ENCODE results near the gene FHIT.

Gene FHIT

GRCh38 chr3:60523536-60523935, 727.7 kb downstream of the FHIT start:
- DNase-seq: no peak

DNA sequence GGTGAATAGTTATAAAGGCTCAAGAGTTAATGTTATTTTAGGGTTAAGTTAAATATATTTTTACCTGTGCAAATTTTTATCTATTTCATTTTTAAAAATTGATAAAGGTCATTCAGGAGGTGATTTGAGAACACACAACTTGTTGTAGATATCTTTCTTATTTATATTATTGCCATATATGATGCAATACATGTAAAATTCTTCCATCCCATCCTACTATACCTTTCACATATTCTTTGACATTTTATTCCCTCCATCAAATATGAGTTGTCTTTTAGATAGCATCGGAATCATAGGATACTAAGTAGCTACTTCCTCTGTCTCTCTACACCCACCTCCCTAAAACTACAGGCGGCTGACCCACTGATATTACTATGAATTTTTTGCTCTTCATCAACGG, 734.1 kb downstream of the FHIT start:
- DNase-seq: no peak

- DNase-seq: no peak
These were observed 736.4 kb downstream of the FHIT start for GRCh38 chr3:60514866-60515265.

DNA sequence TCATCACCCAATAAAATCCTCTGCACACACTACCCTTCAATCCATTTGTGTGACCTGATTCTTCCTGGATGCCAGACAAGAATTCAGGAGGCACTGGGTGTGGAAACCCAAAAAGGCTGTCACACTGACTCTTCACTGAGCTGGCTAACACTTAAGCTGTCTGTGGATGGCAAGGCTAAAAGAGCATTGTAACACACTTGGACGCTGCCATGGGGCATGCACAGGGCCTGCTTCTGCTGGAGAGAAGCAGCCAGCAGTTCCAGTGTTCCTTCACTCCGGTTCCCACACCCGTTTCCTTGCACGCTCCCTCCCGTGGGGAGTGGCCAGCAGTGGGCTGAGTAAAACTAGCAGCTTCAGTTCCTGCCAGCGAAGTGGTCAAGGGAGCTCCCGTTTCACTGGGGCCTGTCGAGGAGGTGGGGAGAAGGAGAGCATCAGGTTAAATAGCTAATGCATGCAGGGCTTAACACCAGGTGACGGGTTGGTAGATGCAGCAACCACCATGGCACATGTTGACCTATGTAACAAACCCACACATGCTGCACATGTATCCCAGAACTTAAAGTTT, 737.1 kb downstream of the FHIT start:
- no peak for DNase-seq

- DNase-seq: no peak
These were observed 738.0 kb downstream of the FHIT start for GRCh38 chr3:60513241-60513640.

DNA sequence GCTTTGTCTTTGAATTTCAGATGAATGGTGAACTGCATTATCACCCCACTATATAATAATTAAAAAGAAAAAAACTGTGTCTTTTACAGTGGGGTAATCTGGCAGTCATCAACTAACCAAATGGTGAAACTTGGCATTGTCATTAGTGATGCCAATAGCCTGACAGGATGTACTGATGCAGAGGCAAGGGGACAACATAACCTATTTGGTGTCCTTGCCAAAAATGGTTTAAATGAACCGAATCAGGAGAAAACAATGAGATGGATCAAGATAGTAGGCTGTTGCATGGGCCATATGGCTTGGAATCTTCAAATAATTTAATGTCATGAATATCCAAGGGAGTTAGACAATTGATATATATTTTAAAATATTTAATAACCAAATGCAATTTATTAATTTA, 738.7 kb downstream of the FHIT start:
- no peak for DNase-seq

DNA sequence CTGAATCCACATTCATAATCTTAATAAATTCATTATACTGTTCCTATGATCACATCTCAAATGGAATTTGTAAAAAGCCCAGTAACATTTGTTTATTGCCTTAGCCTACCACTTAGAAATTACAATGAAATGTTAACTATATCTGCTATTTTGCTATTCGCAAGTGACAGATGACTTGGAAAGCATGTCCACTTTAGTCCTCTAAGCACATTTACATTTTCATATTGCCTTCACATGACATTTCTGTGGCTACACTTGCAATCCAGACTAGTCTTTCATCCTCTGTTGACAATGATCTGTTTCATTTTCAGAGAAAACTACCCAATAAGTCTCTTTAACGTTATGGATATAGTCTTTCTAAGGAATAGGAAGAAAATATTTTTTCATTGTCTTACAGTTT, 741.8 kb downstream of the FHIT start:
- DNase-seq: no peak

- no peak for DNase-seq
These were observed 746.3 kb downstream of the FHIT start for GRCh38 chr3:60504827-60505457.

DNA sequence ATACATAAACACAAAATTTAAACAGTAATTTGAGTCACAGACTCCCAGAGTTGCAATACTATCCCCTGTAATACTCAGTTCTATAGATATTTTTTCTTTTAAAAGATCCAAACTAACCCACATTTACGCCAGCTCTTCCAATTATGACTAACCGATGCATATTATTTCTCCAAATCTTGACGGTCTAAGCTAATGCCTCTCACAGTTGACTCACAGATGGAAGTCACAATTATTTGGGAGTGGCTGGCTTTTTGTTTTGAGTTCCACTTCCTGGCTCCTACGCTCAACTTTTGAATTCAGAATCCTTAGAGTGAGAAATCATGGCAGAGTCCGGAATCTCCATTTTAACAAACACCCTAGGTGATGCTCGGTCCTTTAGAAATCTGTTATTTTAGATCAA, 749.9 kb downstream of the FHIT start:
- DNase-seq: no peak

GRCh38 chr3:60497902-60498301, 753.4 kb downstream of the FHIT start:
- DNase-seq: no peak

DNA sequence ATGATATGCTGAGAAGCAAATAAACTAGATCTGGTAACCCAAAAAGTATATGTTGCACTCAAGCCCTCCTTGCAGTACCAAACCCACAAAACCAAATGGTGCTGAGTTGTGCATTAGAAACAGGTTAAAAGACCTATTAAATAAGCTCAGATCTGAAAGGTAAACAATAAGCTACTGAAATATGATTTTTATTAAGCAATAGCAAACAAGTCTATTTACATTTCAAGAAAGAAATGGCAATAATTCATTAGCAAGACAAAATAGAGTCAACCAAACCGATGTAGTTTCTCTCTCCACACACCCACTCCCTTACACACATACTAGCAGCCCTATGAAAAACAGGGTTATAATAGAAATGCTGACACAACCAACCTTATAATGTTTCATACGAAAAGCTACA, 760.3 kb downstream of the FHIT start:
- no peak for DNase-seq

DNA sequence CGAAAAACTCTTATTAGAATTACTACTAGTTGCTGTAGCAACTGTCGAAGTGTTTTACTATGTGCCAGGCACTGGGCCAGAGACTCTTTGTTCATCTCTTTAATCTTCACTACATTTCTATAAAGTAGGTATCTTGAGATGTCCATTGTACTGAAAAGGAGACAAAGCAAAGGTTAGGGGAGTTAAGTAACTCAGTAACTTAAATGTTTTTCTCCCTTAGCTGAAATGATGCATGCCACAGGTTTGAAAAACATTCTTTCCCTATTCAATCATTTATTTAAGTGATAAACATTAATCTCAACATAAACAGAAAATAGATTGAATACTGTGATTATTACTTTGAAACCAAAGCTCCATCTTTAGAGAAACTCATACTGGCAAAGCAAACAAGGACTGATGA, 776.2 kb downstream of the FHIT start:
- DNase-seq: no peak

DNA sequence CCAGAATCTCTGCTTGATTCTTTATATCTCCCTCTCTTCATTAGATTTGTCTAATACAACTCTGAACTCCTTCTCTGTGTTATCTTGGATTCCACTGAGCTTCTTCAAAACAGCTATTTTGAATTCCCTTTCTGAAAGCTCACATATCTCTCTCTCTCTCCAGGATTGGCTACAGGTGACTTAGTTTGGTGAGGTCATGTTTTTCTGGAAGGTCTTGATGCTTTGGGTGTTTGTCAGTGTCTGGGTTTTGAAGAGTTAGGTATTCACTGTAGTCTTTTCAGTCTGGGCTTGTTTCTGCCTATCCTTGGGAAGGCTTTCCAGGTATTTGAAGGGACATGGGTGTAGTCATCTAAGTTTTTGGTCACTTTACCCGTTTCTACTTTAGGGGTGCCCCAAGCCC, 781.8 kb downstream of the FHIT start:
- DNase-seq: no peak

DNA sequence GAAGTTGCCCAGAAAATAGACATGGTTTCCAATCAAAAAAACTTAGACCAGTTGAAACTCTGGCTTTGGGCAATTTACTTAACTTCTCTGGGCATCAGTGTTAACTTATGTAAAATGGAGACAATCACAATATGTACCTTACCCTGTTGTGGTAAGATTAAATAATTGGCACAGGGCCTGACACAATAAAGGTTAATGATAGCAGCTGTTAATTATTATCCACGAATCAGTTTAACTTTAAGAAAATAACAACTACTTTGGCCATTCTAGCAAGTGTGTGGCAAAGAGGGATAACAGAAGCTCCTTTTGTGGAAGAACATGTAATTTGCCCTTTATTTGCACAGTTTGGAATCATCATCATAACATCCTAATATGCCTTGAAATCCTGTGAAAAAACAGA, 787.6 kb downstream of the FHIT start:
- no peak for DNase-seq

GRCh38 chr3:60461267-60461666, 790.0 kb downstream of the FHIT start:
- no peak for DNase-seq

- no peak for DNase-seq
These were observed 795.1 kb downstream of the FHIT start for GRCh38 chr3:60456180-60456579.

- no peak for DNase-seq
These were observed 797.9 kb downstream of the FHIT start for GRCh38 chr3:60453326-60453725.

DNA sequence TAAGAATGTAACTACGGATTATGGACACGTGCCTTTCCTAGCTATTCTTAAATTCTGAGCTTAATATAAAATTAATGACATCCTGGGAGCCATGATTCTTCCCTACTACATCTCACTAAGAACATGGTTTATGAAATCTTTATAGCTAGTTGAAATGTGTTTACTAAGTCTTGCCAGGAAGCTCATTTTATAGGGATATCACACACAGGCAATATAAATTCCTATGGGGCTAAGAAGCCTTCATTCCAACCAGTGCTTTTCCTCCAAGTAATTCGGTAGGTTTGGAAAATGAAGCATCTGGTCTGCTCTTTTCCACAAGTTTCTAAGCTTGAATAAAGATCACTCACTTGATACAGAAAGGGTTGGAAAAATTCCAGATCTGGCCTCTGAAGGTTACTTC, 802.6 kb downstream of the FHIT start:
- no peak for DNase-seq

DNA sequence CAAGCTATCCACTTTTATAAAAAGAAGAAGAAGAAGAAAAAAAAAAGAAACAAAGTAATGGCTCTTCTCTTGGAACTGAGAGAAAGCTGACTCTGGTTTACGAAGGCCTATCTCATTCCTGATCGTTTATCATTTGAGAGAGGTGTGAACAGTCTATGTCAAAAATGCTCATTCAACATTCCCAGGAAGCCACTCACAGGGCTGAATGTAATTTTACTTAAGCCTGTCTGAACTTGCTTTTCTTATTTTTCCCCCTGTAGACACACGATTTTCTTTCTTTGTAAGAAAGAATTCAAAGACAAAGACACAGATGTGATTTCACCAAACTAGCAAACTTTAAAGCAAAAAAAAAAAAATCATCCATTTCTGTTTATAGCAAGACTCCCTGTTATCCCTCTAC, 805.8 kb downstream of the FHIT start:
- no peak for DNase-seq

DNA sequence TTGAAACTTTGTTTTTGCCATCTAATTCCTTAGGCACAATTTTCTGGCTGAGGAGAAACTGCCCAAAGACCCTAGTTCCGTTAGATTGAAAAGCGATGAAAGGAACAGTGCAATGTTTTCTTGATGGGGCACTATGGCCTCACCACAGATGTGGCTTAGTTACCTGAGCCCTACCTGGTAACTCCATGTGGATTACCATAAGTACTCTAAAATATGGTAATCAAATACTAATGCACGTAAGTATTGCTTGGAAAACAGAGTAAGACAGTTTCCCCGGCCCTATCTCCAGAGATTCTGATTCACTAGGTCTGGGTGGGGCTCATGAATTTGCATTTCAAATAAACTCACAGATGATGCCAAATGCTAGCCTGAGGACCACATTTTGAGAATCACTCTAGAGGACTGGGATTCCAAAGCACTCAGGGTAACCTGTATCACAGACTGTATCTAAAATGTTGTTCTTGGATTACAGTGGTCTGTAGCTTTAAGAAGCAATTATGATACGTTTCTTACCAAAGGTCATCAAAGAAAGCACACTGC, 806.3 kb downstream of the FHIT start:
- DNase-seq: no peak

DNA sequence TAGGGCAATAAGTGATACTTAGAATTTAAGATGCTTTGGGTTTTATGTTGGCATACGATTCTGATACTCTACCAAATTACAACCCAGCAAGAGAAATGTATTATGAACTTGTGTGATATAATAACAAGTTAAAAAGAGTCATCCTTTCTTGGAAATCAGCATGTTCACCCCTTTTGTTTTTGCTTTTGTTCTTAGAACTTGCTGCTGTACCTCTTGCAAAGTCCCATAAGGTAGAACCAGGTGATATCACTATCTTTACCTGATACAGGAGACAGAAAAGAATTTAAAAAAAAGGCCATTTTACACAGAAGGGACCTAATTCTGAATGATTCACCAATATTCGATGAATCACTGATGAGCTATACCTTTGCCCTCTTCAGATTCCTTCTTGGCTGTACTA, 810.4 kb downstream of the FHIT start:
- no peak for DNase-seq

DNA sequence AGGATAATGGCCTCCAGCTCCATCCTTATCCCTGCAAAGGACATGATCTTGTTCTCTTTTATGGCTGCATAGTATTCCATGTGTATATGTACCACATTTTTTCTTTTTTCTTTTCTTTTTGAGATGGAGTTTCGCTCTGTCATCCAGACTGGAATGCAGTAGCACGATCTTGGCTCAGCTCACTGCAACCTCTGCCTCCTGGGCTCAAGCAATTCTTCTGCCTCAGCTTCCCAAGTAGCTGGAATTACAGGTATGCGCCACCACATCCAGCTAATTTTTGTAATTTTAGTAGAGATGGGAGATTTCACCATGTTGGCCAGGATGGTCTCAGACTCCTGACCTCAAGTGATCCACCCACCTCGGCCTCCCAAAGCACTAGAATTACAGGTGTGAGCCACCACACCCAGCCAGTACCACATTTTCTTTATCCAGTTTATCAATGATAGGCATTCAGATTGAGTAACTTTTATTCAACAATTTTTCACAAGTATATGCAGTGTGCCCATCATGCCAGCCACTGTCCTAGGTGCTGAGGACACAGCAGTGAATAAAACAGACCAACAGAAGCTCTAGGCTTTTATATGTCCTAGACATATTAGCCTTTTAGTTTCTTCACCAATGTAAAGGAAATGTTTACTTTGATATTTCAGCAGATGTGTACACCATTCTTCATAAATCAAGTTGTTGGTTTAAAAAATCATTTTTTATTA, 815.2 kb downstream of the FHIT start:
- DNase-seq: no peak

- no peak for DNase-seq
These were observed 816.3 kb downstream of the FHIT start for GRCh38 chr3:60434950-60435349.

- DNase-seq: no peak
These were observed 816.9 kb downstream of the FHIT start for GRCh38 chr3:60434323-60434722.

DNA sequence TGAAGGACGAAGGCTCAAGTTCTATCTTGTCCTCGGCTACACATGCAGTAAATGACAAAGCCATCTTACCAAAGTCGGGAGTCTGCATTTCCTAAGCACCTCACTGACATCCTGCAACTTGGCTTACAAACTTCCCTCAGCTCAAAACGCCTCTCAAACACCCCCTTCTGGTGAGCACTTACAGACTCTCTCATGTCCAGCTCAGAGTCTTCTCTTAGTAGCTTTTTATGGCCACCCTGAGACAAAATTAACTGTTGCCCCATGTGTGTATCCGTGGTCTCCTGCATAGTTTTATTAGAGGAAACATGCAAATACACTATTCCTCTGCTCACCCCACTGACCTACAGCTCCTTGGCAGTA, 819.7 kb downstream of the FHIT start:
- no peak for DNase-seq

All from EL (cell line).